Measurements from ENCODE around the gene TBCD. TPM values are rescaled to one million over a fixed set of nuclear protein-coding genes. Genes with fewer than 3 reads are reported as not detected.

The TBCD gene
- polyA plus RNA-seq, 2 donors, result 54.4 to 62.8 TPM

- Histone ChIP-seq H3K27ac (ENCODE audit: low read depth in 2 of 2, low read length in 1 of 2) (peak overlapping the region; percentile 96 to 97), H3K4me1 (ENCODE audit: control insufficient read depth in 2 of 2, insufficient read depth in 2 of 2, low read length in 1 of 2) (peaks cover 6 to 25% of the 10 kb centered on the region in 2 donors), H3K27me3 (ENCODE audit: control insufficient read depth in 1 of 2, insufficient read depth in 2 of 2, low read length in 2 of 2) (no peaks in the 10 kb centered on the region), H3K4me3 (ENCODE audit: low read depth in 1 of 2, low read length in 2 of 2) (no peak overlapping the region), H3K9me3 (ENCODE audit: control insufficient read depth in 2 of 2, insufficient read depth in 1 of 2, low read depth in 1 of 2, low read length in 1 of 2) (no peaks in the 10 kb centered on the region), H3K36me3 (ENCODE audit: control insufficient read depth in 2 of 2, insufficient read depth in 2 of 2, low read length in 1 of 2) (peaks cover 0 to 9% of the 10 kb centered on the region in 2 donors)
- WGBS, 2 donors, result 38 to 45% methylated on average over 18 of the region's 18 CpGs
Observed at GRCh38 chr17:82876149-82876548, 124.3 kb downstream of the TBCD start.

DNA sequence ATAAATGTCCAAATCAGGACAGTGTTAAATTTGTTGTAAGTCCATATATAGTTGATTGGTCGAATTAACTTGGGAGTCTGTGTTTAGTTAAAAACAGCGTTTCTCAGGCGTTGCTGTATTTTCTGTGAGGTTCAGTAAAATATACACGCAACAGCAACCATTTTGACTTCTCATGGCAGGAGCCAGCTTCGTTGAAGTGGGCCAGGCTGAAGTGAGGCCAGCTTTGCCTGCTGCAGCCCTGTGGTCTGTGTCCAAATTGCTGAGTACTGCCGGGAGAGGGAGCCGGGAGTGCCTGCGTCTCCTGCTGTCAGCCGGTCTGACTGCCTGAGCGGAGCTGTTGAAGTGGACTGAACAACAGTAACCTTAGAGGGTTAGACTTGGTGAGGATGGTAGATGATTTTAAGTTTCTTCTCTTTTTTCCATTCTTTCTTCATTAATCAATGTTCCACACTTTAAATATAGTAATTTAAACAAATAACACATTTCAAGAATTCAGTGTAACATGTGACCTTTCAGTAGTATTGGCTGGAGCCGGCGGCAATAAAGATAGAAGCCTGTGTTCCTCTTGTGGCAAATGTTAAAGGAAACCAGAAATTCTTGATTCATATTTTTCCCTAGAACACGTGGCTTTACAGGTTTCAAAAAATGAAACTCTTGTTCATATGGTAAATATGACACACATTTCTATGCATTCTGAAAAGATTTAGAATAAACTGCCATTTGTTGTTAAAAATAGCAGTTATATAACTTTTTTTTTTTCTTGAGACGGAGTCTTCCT lies 124.9 kb downstream of the TBCD start:
- H3K27ac ChIP-seq (ENCODE audit: low read depth in 2 of 2, low read length in 1 of 2), result peak overlapping the region; percentile 96 to 97
- WGBS, 2 donors, result 31 to 37% methylated on average over 14 of the region's 14 CpGs
- peaks cover 0 to 6% of the 10 kb centered on the region in 2 donors for H3K36me3 ChIP-seq (ENCODE audit: control insufficient read depth in 2 of 2, insufficient read depth in 2 of 2, low read length in 1 of 2)
- H3K27me3 ChIP-seq (ENCODE audit: control insufficient read depth in 1 of 2, insufficient read depth in 2 of 2, low read length in 2 of 2), result no peaks in the 10 kb centered on the region
- H3K4me3 ChIP-seq (ENCODE audit: low read depth in 1 of 2, low read length in 2 of 2), result no peak overlapping the region
- no peaks in the 10 kb centered on the region for H3K9me3 ChIP-seq (ENCODE audit: control insufficient read depth in 2 of 2, insufficient read depth in 1 of 2, low read depth in 1 of 2, low read length in 1 of 2)
- H3K4me1 ChIP-seq (ENCODE audit: control insufficient read depth in 2 of 2, insufficient read depth in 2 of 2, low read length in 1 of 2), result peaks cover 6 to 24% of the 10 kb centered on the region in 2 donors

DNA sequence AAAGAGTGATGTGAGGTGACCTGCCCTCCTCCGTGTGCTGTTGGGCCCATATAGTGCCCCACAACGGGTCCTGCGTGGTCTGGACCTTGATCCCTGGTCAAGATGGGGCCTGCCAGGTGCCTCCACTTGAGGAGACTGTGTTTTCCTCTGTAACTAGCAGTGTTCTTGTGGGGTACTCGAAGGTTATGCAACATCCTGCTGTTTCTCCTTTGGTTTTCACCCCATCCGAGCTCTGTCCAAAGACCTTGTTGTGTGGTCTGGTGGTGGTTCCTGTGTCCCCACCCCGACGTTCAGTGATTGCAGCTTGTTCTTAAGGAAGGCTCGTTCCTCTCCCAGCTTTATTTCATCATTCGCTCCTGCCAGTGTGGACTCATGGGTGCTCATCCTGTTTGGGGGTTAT lies 126.7 kb downstream of the TBCD start:
- no peaks in the 10 kb centered on the region for H3K9me3 ChIP-seq (ENCODE audit: control insufficient read depth in 2 of 2, insufficient read depth in 1 of 2, low read depth in 1 of 2, low read length in 1 of 2)
- H3K27me3 ChIP-seq (ENCODE audit: control insufficient read depth in 1 of 2, insufficient read depth in 2 of 2, low read length in 2 of 2), result no peaks in the 10 kb centered on the region
- H3K27ac ChIP-seq (ENCODE audit: low read depth in 2 of 2, low read length in 1 of 2), result no peak overlapping the region
- no peaks in the 10 kb centered on the region for H3K36me3 ChIP-seq (ENCODE audit: control insufficient read depth in 2 of 2, insufficient read depth in 2 of 2, low read length in 1 of 2)
- H3K4me1 ChIP-seq (ENCODE audit: control insufficient read depth in 2 of 2, insufficient read depth in 2 of 2, low read length in 1 of 2), result peaks cover 6 to 24% of the 10 kb centered on the region in 2 donors
- WGBS, 2 donors, result 73% methylated on average over 9 of the region's 9 CpGs
- H3K4me3 ChIP-seq (ENCODE audit: low read depth in 1 of 2, low read length in 2 of 2), result no peak overlapping the region

DNA sequence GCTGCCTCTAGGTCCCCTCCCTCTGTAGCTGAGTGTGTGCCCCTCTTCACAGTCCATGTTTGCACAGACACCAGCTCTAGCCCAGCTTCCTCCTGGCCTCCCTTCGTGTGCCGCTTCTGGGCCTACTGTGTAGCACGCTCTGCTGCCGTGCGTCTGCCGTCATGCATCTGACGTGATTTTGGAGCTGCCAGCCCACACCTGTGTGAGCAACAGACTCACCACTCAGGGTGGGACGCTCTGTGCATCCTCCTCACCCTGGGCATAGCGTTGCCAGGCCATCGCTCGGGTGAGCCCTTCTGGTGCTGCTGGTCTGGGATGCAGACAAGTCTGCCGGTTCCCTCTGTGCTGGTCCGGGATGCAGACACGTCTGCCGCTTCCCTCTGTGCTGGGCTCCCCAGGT lies 127.4 kb downstream of the TBCD start:
- H3K36me3 ChIP-seq (ENCODE audit: control insufficient read depth in 2 of 2, insufficient read depth in 2 of 2, low read length in 1 of 2), result no peaks in the 10 kb centered on the region
- H3K4me3 ChIP-seq (ENCODE audit: low read depth in 1 of 2, low read length in 2 of 2), result no peak overlapping the region
- H3K9me3 ChIP-seq (ENCODE audit: control insufficient read depth in 2 of 2, insufficient read depth in 1 of 2, low read depth in 1 of 2, low read length in 1 of 2), result no peaks in the 10 kb centered on the region
- peaks cover 1 to 19% of the 10 kb centered on the region in 2 donors for H3K4me1 ChIP-seq (ENCODE audit: control insufficient read depth in 2 of 2, insufficient read depth in 2 of 2, low read length in 1 of 2)
- no peak overlapping the region for H3K27ac ChIP-seq (ENCODE audit: low read depth in 2 of 2, low read length in 1 of 2)
- no peaks in the 10 kb centered on the region for H3K27me3 ChIP-seq (ENCODE audit: control insufficient read depth in 1 of 2, insufficient read depth in 2 of 2, low read length in 2 of 2)
- 96 to 97% methylated on average over 15 of the region's 15 CpGs for WGBS, 2 donors

DNA sequence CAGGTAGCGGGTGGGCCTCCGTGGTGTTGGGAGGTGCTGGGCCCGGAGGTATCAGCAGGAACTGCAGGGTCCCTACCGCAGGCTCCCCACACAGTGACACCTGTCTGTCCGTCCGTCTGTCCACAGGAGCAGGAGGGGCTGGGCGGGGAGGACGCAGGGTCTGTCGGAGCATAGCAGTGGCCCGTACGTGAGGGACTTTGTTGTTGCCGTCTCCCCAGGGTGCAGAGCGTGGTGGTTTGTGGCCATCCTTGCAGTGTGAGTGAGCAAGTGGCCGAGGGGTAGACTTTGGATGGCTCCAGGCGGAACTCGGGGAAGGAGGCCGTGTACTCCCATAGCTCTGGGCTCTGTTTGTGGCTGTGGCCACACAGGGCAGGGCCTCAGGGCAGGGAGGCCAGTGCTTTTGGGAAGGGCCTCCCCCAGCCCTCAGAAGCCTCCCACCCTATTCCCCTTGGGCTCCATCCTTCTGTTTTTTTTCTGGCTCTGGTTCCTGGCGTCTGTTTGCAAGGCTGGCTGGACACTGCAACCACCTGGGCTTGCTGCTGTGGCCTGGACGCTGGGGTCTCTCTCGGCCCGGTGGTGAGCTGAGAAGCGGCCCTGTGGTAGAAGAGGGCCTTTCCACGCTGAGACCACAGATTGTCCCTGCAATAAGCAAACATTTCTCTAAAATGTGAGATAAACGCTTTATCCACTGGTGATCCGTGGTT lies 128.9 kb downstream of the TBCD start:
- H3K27ac ChIP-seq (ENCODE audit: low read depth in 2 of 2, low read length in 1 of 2), result no peak overlapping the region
- no peak overlapping the region for H3K4me3 ChIP-seq (ENCODE audit: low read depth in 1 of 2, low read length in 2 of 2)
- no peaks in the 10 kb centered on the region for H3K9me3 ChIP-seq (ENCODE audit: control insufficient read depth in 2 of 2, insufficient read depth in 1 of 2, low read depth in 1 of 2, low read length in 1 of 2)
- no peaks in the 10 kb centered on the region for H3K27me3 ChIP-seq (ENCODE audit: control insufficient read depth in 1 of 2, insufficient read depth in 2 of 2, low read length in 2 of 2)
- peaks cover 0 to 21% of the 10 kb centered on the region in 2 donors for H3K4me1 ChIP-seq (ENCODE audit: control insufficient read depth in 2 of 2, insufficient read depth in 2 of 2, low read length in 1 of 2)
- H3K36me3 ChIP-seq (ENCODE audit: control insufficient read depth in 2 of 2, insufficient read depth in 2 of 2, low read length in 1 of 2), result peaks cover 0 to 2% of the 10 kb centered on the region in 2 donors
- WGBS, 2 donors, result 87 to 89% methylated on average over 25 of the region's 25 CpGs

DNA sequence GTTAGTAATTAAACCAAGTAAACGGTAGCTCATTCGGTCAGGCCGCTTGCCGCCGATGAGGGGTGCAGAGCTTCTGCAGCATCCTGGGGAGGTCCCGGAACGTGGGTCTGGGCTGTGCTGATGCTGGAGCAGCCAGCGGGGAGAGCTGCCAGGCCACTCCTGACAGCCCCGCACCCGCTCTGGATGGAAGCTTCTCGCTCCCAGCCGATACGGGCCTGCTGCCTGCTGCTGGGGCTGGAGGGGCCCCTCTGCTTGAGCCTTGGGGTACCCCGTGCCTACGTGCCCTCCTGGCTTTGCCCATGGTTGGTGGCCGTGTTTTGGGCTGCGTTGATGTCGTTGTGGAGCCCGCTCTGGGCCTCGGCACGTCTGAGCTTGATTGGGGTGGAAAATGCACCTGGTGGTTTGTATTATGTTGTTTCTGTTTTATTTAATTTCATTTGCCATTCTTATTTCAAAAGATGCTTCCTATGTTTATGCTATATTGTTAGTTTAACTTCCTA lies 129.5 kb downstream of the TBCD start:
- peak overlapping the region in 1 of 2 donors; percentile 20 for H3K27ac ChIP-seq (ENCODE audit: low read depth in 2 of 2, low read length in 1 of 2)
- H3K9me3 ChIP-seq (ENCODE audit: control insufficient read depth in 2 of 2, insufficient read depth in 1 of 2, low read depth in 1 of 2, low read length in 1 of 2), result no peaks in the 10 kb centered on the region
- peaks cover 0 to 2% of the 10 kb centered on the region in 2 donors for H3K36me3 ChIP-seq (ENCODE audit: control insufficient read depth in 2 of 2, insufficient read depth in 2 of 2, low read length in 1 of 2)

GRCh38 chr17:82881900-82882714 lies 130.2 kb downstream of the TBCD start:
- Histone ChIP-seq H3K27ac (ENCODE audit: low read depth in 2 of 2, low read length in 1 of 2) (peak overlapping the region; percentile 20 to 45), H3K4me1 (ENCODE audit: control insufficient read depth in 2 of 2, insufficient read depth in 2 of 2, low read length in 1 of 2) (peaks cover 0 to 27% of the 10 kb centered on the region in 2 donors), H3K9me3 (ENCODE audit: control insufficient read depth in 2 of 2, insufficient read depth in 1 of 2, low read depth in 1 of 2, low read length in 1 of 2) (no peaks in the 10 kb centered on the region), H3K4me3 (ENCODE audit: low read depth in 1 of 2, low read length in 2 of 2) (no peak overlapping the region), H3K27me3 (ENCODE audit: control insufficient read depth in 1 of 2, insufficient read depth in 2 of 2, low read length in 2 of 2) (no peaks in the 10 kb centered on the region), H3K36me3 (ENCODE audit: control insufficient read depth in 2 of 2, insufficient read depth in 2 of 2, low read length in 1 of 2) (peaks cover 0 to 2% of the 10 kb centered on the region in 2 donors)
- WGBS, 2 donors, result 70 to 82% methylated on average over 17 of the region's 17 CpGs

More for the DNA sequence above, 129.5 kb downstream of the TBCD start:
- whole genome bisulfite sequencing, 2 donors, result 82 to 85% methylated on average over 21 of the region's 21 CpGs
- Histone ChIP-seq H3K27me3 (ENCODE audit: control insufficient read depth in 1 of 2, insufficient read depth in 2 of 2, low read length in 2 of 2) (no peaks in the 10 kb centered on the region), H3K4me1 (ENCODE audit: control insufficient read depth in 2 of 2, insufficient read depth in 2 of 2, low read length in 1 of 2) (peaks cover 0 to 25% of the 10 kb centered on the region in 2 donors), H3K4me3 (ENCODE audit: low read depth in 1 of 2, low read length in 2 of 2) (no peak overlapping the region)

GRCh38 chr17:82882715-82883418 lies 131.0 kb downstream of the TBCD start:
- Histone ChIP-seq H3K4me1 (ENCODE audit: control insufficient read depth in 2 of 2, insufficient read depth in 2 of 2, low read length in 1 of 2) (peaks cover 0 to 27% of the 10 kb centered on the region in 2 donors), H3K27ac (ENCODE audit: low read depth in 2 of 2, low read length in 1 of 2) (peak overlapping the region; percentile 20 to 45), H3K36me3 (ENCODE audit: control insufficient read depth in 2 of 2, insufficient read depth in 2 of 2, low read length in 1 of 2) (peaks cover 0 to 2% of the 10 kb centered on the region in 2 donors), H3K4me3 (ENCODE audit: low read depth in 1 of 2, low read length in 2 of 2) (peak overlapping the region in 1 of 2 donors; percentile 11), H3K27me3 (ENCODE audit: control insufficient read depth in 1 of 2, insufficient read depth in 2 of 2, low read length in 2 of 2) (no peaks in the 10 kb centered on the region), H3K9me3 (ENCODE audit: control insufficient read depth in 2 of 2, insufficient read depth in 1 of 2, low read depth in 1 of 2, low read length in 1 of 2) (no peaks in the 10 kb centered on the region)
- 58 to 73% methylated on average over 39 of the region's 39 CpGs for WGBS, 2 donors

Data from esophagus (tissue), 2 donors.